Skeletal muscle satellite cell (primary cell): Measurements from ENCODE around the gene BLNK.

Experiments
- H3K27me3 ChIP-seq: 2 replicates; pipeline ENCODE4 v1.7.0; 2013; ENCODE audit warnings: low read length; ENCODE audit not compliant: control insufficient read depth, insufficient read depth
- H3K36me3 ChIP-seq: 2 replicates; pipeline ENCODE4 v1.7.0; 2013; ENCODE audit warnings: mild to moderate bottlenecking, control low read depth, low read length; ENCODE audit not compliant: insufficient read depth
- H3K4me1 ChIP-seq: 2 replicates; pipeline ENCODE4 v1.7.0; 2013; ENCODE audit warnings: low read length; ENCODE audit not compliant: control insufficient read depth, insufficient read depth
- H3K4me2 ChIP-seq: 2 replicates; pipeline ENCODE4 v1.7.0; 2013; ENCODE audit warnings: mild to moderate bottlenecking, low read length
- H3K4me3 ChIP-seq: 2 replicates; pipeline ENCODE4 v1.7.0; 2013; ENCODE audit warnings: low read length
- H3K9ac ChIP-seq: 2 replicates; pipeline ENCODE4 v1.7.0; 2013; ENCODE audit warnings: mild to moderate bottlenecking, low read depth, low read length, moderate library complexity
- H3K9me3 ChIP-seq: replicated peaks from 2 replicates; pipeline ENCODE4 v1.7.0; 2013; ENCODE audit warnings: mild to moderate bottlenecking, control low read depth, low read length

Gene BLNK

GRCh38 chr10:96301616-96302015, 30.2 kb upstream of the BLNK start:
- Histone ChIP-seq H3K36me3 (no peaks in the 10 kb centered on the region), H3K27me3 (peaks cover 31% of the 10 kb centered on the region), H3K4me3 (no peak overlapping the region), H3K4me1 (no peaks in the 10 kb centered on the region), H3K9me3 (no peaks in the 10 kb centered on the region), H3K9ac (no peak overlapping the region), H3K4me2 (no peak overlapping the region)

GRCh38 chr10:96299383-96299782, 28.0 kb upstream of the BLNK start:
- H3K9me3 ChIP-seq = no peaks in the 10 kb centered on the region
- no peak overlapping the region for H3K4me3 ChIP-seq
- no peaks in the 10 kb centered on the region for H3K4me1 ChIP-seq
- H3K9ac ChIP-seq = no peak overlapping the region
- H3K27me3 ChIP-seq = peaks cover 43% of the 10 kb centered on the region
- no peak overlapping the region for H3K4me2 ChIP-seq
- H3K36me3 ChIP-seq = no peaks in the 10 kb centered on the region

- Histone ChIP-seq H3K9ac (no peak overlapping the region), H3K36me3 (no peaks in the 10 kb centered on the region), H3K9me3 (no peaks in the 10 kb centered on the region), H3K4me1 (no peaks in the 10 kb centered on the region), H3K4me2 (no peak overlapping the region), H3K4me3 (no peak overlapping the region), H3K27me3 (peaks cover 43% of the 10 kb centered on the region)
These were observed 27.0 kb upstream of the BLNK start for GRCh38 chr10:96298362-96298761.

GRCh38 chr10:96297486-96297885, 26.1 kb upstream of the BLNK start:
- no peak overlapping the region for H3K9ac ChIP-seq

GRCh38 chr10:96295475-96295874, 24.1 kb upstream of the BLNK start:
- Histone ChIP-seq H3K27me3 (peaks cover 45% of the 10 kb centered on the region), H3K4me2 (no peak overlapping the region), H3K9me3 (no peaks in the 10 kb centered on the region), H3K4me3 (no peak overlapping the region), H3K36me3 (no peaks in the 10 kb centered on the region), H3K9ac (no peak overlapping the region), H3K4me1 (no peaks in the 10 kb centered on the region)

More at GRCh38 chr10:96297486-96297885, 26.1 kb upstream of the BLNK start:
- peaks cover 43% of the 10 kb centered on the region for H3K27me3 ChIP-seq
- no peaks in the 10 kb centered on the region for H3K4me1 ChIP-seq
- H3K4me2 ChIP-seq = no peak overlapping the region
- H3K4me3 ChIP-seq = no peak overlapping the region
- no peaks in the 10 kb centered on the region for H3K9me3 ChIP-seq
- H3K36me3 ChIP-seq = no peaks in the 10 kb centered on the region

GRCh38 chr10:96292971-96293920, 21.9 kb upstream of the BLNK start:
- H3K4me2 ChIP-seq = no peak overlapping the region
- H3K36me3 ChIP-seq = no peaks in the 10 kb centered on the region

GRCh38 chr10:96290368-96291133, 19.2 kb upstream of the BLNK start:
- Histone ChIP-seq H3K27me3 (peaks cover 21% of the 10 kb centered on the region), H3K9me3 (no peaks in the 10 kb centered on the region), H3K9ac (no peak overlapping the region), H3K4me2 (no peak overlapping the region), H3K36me3 (no peaks in the 10 kb centered on the region), H3K4me3 (no peak overlapping the region), H3K4me1 (no peaks in the 10 kb centered on the region)

More at GRCh38 chr10:96292971-96293920, 21.9 kb upstream of the BLNK start:
- H3K4me1 ChIP-seq = no peaks in the 10 kb centered on the region
- peaks cover 23% of the 10 kb centered on the region for H3K27me3 ChIP-seq
- H3K9ac ChIP-seq = no peak overlapping the region
- H3K4me3 ChIP-seq = no peak overlapping the region
- H3K9me3 ChIP-seq = no peaks in the 10 kb centered on the region

- no peak overlapping the region for H3K9ac ChIP-seq
- no peaks in the 10 kb centered on the region for H3K36me3 ChIP-seq
- H3K4me2 ChIP-seq = no peak overlapping the region
- peaks cover 13% of the 10 kb centered on the region for H3K27me3 ChIP-seq
- H3K4me3 ChIP-seq = no peak overlapping the region
- H3K4me1 ChIP-seq = no peaks in the 10 kb centered on the region
- no peaks in the 10 kb centered on the region for H3K9me3 ChIP-seq
These were observed 18.0 kb upstream of the BLNK start for GRCh38 chr10:96289218-96289910.

- Histone ChIP-seq H3K4me3 (no peak overlapping the region), H3K9ac (no peak overlapping the region), H3K27me3 (peaks cover 13% of the 10 kb centered on the region), H3K4me2 (no peak overlapping the region), H3K4me1 (no peaks in the 10 kb centered on the region), H3K36me3 (no peaks in the 10 kb centered on the region), H3K9me3 (no peaks in the 10 kb centered on the region)
These were observed 16.8 kb upstream of the BLNK start for GRCh38 chr10:96288151-96288621.

GRCh38 chr10:96287392-96288105, 16.2 kb upstream of the BLNK start:
- Histone ChIP-seq H3K4me2 (no peak overlapping the region), H3K4me3 (no peak overlapping the region), H3K27me3 (peaks cover 13% of the 10 kb centered on the region), H3K9me3 (no peaks in the 10 kb centered on the region), H3K36me3 (no peaks in the 10 kb centered on the region), H3K9ac (no peak overlapping the region), H3K4me1 (no peaks in the 10 kb centered on the region)
